Measurements from ENCODE around the gene RSL24D1. TPM values are rescaled to one million over a fixed set of nuclear protein-coding genes. Genes with fewer than 3 reads are reported as not detected.
"Not testable (repeated sequence)": the region's sequence is repeated elsewhere in the genome, so short reads cannot be mapped to it uniquely, and the experiment has no call there.

The RSL24D1 gene
- total RNA-seq, 1 donor from 2014 or later: 175 TPM

DNA sequence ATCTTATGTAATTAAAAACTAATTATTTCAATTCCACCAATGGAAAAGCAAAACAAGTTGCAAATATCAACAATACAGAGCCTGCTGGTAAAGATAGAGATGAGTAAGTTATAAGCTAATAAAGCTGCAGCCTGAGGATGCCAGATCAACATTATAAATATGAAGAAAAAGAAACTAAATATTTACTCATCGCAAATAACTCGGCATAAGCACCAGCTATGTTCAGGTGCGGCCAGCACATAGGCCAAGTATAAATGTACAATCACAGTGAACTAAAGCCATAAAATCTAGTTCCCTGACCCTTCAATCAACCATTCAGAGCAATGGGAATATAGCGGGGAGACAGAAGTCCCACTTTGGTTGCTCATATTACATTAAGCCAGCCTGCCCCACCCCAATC, 7.7 kb upstream of the RSL24D1 start:
- no peak for DNase-seq

- no peak for DNase-seq
These were observed 5.5 kb upstream of the RSL24D1 start for GRCh38 chr15:55202206-55202605.

DNA sequence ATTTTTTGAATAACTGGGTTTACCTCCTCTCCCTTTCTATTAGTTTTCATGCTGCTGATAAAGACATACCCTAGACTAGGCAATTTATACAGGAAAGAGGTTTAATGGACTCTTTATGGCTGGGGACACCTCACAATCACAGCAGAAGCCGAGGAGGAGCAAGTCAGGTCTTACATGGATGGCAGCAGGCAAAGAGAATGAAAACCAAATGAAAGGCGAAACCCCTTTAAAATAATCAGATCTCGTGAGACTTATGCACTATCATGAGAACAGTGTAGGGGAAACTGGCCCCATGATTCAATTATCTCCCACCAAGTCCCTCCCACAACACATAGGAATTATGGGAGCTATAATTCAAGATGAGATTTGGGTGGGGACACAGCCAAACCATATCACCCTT, 2.0 kb upstream of the RSL24D1 start:
- DNase-seq: no peak

DNA sequence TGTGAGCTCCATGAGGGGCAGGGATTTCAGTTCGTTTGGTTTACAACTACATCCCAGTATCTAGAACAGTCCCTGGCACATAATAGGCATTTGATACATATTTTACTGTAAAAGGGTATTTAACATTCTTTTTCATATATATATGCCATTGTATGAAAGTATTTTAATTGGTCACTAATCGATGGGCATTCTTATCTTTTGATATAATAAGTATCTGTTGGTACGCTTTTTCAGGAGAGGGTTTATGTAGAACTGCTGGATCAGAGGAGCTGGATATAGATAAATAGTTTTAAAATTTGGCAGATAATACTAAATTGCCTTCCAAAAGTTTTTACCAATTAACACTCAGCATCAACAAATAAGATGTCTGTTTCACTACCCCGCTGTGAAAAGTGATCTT, 978 bp upstream of the RSL24D1 start:
- no peak for DNase-seq

DNA sequence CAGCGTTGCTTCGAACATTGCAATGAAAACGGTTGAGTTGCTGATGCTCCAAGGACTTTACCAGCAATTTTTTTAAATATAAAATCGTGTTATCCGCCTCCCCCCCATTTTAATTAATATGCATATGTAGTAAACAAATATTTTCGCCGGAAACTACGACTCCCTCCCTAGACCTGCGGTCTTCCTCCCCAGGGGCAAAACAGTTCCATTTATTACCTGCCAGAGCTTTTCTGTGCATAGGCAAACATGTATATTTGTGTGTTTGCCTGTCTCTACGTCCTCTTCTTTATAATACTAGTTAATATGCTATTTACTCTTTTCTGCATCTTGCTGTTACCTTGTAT, 593 bp upstream of the RSL24D1 start:
- DNase-seq: no peak

DNA sequence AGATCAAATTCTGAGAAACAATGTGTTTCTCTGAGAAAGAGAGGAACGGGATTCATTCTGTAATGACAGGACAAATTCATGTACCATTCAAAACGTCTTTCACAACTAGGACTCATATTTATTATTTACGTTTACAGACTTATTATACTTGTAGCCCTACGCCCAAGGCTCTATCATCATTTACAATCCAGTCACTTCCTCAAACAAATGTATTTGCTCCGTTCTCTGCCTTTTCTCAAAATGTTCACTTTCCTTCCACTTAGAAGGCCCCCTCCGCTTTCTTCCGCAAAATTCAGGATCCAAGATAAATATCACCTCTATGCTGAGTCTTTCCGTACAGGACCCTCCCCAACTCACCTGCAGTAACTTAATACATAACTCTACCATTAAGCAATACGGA, 745 bp downstream of the RSL24D1 start:
- DNase-seq: no peak

- no peak for DNase-seq
These were observed 2.5 kb downstream of the RSL24D1 start for GRCh38 chr15:55194256-55194655.

DNA sequence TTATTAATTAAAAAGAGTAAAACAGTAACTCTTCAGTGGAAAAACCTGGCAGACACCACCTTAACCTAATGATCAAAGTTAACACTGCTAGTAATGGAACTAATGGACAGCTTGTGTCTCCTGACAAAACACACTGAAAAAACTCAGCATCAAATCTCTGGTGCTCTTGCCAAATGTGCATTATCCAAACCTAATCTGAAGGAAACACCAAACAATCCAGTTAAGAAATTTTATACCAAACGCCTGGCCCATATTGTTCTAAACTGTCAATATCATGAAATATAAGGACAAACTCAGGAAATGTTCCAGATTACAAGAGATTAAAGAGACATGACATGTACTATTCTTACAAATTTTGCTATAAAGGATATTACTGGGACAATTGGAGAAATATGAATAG, 10.4 kb downstream of the RSL24D1 start:
- DNase-seq: no peak

- no peak for DNase-seq
These were observed 13.1 kb downstream of the RSL24D1 start for GRCh38 chr15:55183679-55184078.

DNA sequence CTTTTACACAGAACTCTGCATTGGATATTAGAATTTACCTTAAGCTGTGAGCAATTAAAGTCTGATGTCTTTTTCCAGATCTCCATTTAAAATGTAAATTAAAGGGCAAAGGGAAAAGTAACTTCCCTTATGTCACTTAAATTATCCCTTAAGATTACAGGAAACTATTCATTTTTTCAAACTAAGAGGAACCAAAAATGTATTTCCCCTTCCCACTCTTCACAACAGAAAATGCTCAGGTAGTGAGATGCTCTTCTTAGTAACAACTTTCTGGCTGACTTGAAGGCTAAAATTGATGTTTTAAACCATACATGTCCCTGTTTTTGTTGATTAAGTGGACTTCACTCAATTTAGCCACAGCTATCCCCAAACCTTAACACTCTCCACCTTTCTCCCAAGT, 17.6 kb downstream of the RSL24D1 start:
- DNase-seq: no peak

- no peak for DNase-seq
These were observed 26.4 kb downstream of the RSL24D1 start for GRCh38 chr15:55170361-55170760.

DNA sequence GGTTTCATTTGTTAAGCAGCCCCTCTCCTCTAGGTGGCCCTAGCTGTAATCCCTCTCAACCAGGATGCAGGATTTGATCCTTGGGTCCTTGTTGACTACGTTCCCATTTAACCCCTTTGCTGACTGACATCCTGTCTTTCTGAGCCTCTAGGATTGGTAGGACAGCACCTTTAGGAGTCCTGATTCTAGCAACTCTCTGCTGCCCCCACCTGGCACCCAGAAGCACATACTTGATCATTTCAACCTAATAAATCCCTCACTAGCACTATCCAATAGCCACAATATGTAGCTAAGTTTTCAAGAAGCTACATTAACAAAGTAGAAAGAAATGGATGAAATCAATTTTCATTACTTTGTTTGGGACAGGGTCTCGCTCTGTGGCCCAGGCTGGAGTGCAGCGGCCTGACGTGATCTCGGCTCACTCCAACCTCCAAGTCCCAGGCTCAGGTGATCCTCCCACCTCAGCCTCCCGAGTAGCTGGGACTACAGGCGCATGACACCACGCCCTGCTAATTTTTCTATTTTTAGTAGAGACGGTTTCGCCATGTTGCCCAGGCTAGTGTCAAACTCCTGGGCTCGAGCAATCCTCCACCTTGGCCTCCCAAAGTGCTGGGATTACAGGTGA, 28.3 kb downstream of the RSL24D1 start:
- DNase-seq: peak; percentile 8

- no peak for DNase-seq
These were observed 32.5 kb downstream of the RSL24D1 start for GRCh38 chr15:55164284-55164683.

- DNase-seq: no peak
These were observed 45.1 kb downstream of the RSL24D1 start for GRCh38 chr15:55151631-55152030.

- DNase-seq: not testable (repeated sequence)
These were observed 53.6 kb downstream of the RSL24D1 start for GRCh38 chr15:55143132-55143531.

DNA sequence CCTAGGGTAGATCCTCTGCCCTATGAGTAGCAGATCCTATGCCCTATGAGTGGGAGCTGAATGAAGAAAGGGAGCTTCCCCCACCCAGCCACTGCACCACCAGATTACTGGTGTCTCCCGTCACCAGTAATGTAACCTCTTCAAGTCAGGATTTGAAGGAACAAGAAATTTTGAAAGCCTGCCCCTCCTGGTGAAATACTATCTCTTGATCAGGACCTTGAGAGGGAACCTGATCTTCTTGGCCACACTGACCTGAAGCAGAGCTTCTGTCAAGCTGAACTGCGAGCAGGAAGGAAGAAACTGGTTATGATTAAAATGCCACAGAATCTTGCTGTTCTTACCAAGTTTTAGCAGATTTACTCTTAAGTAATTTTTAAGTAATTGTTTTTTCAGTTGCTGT, 62.8 kb downstream of the RSL24D1 start:
- no peak for DNase-seq

- DNase-seq: no peak
These were observed 64.1 kb downstream of the RSL24D1 start for GRCh38 chr15:55132672-55133071.

Other genes with a start within 250 kb of the RSL24D1 start
- gene RAB27A, start 92.9 kb upstream of the RSL24D1 start, total RNA-seq: 7.6 TPM
- 6.4 TPM for gene PIGBOS1, start 122.2 kb upstream of the RSL24D1 start, total RNA-seq
- gene PIGB, start 122.3 kb upstream of the RSL24D1 start, total RNA-seq: 6.9 TPM
- gene CCPG1, start 211.4 kb upstream of the RSL24D1 start, total RNA-seq: 40.2 TPM
- 5.0 TPM for gene PIERCE2, start 211.6 kb upstream of the RSL24D1 start, total RNA-seq